GM12891 (cell line): ENCODE results near the gene CCDC50.

Source experiments
- DNase-seq: peaks from one replicate; pipeline ENCODE4 v3.0.0; 2011; ENCODE audit warnings: low spot score; ENCODE audit not compliant: insufficient read length
- FAIRE-seq: peaks from 2 replicates; lab custom pipeline; 2011; peaks lifted over from hg19 to GRCh38; lab: Jason Lieb, UNC
- PAX5 ChIP-seq: IDR thresholded peaks from 2 replicates; pipeline ENCODE4 v1.6.1; 2011; ENCODE audit warnings: low read length, moderate library complexity, mild to moderate bottlenecking; ENCODE audit not compliant: insufficient read depth, severe bottlenecking
- POLR2A ChIP-seq: IDR thresholded peaks from 2 replicates; pipeline ENCODE4 v1.6.1; 2011; ENCODE audit warnings: low read depth, low read length, control low read depth
- POLR2AphosphoS5 ChIP-seq: IDR thresholded peaks from 2 replicates; pipeline ENCODE4 v1.6.1; 2011; ENCODE audit warnings: low read depth, low read length, control low read depth
- POU2F2 ChIP-seq: IDR thresholded peaks from 2 replicates; pipeline ENCODE4 v1.6.1; 2011; ENCODE audit warnings: low read depth, mild to moderate bottlenecking, control low read depth, low read length, moderate library complexity
- SPI1 ChIP-seq: IDR thresholded peaks from 2 replicates; pipeline ENCODE4 v1.6.1; 2011; ENCODE audit warnings: low read depth, low read length, control low read depth
- TAF1 ChIP-seq: IDR thresholded peaks from 2 replicates; pipeline ENCODE4 v1.6.1; 2011; ENCODE audit warnings: low read depth, low read length, control low read depth

CCDC50 gene

DNA sequence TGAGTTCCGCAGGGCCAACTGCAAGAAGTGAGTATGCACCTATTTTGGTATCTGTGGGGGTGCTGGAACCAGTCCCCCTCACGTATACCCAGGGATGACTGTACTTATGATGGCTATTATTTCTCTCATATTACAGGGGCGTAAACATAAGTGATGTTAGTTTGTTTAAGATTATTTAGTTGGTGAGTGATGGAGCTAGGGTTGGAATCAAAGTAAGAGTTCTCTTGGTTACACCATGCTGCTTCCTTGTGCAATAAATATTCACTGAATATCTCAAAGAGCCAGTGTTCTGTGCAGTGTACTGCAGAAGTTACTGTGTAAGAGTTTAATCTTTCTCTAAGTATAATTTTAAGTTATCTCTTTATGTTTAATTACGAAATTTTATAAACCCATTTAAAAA is 13.9 kb downstream of the CCDC50 start:
- no peak for TF ChIP-seq POLR2AphosphoS5
- no peak for TF ChIP-seq POU2F2
- TF ChIP-seq POLR2A, result no peak
- no peak for TF ChIP-seq PAX5
- no peak for TF ChIP-seq SPI1
- no peak for TF ChIP-seq TAF1
- no peak for FAIRE-seq
- DNase-seq, result no peak

DNA sequence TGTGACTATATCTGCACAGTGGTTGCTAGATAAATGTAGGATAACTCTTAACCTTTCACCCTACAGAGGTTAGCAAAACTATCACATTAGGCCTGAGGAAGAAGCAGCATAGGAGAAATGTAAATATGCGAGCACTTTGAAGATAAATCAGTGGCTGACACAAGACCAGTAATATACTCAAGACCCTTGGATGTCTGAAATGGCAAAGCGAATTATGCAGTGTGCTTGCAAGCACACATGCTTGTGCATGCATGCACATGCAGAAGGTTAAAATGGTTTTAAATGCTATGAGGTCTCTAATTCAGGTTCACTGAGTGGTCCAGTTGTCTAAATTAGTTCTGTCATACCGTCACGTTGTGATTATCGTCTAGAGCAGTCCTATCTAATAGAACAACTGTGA is 14.7 kb downstream of the CCDC50 start:
- FAIRE-seq (peak; percentile 20), DNase-seq (no peak)
- TF ChIP-seq POU2F2 (no peak), TAF1 (no peak), POLR2AphosphoS5 (no peak), PAX5 (no peak), POLR2A (no peak)

DNA sequence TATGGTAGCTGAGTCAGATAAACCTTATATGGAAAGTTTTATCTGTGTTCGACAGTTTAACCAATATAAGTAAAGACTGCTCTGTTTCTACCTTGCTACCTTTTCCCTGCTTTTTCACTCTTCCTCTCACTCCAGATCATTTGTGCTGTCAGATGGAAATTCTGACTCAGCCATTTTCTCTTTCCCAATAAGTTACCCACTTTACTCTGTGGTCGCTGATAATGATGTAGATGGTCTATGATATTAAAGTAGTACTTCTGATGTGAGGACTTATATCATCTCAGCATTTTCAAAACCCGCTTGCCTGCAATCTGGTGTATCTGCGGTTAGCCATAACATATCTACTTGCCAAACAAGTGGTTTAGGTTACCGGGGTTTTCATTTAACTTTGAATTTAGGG is 16.1 kb downstream of the CCDC50 start:
- FAIRE-seq (no peak), DNase-seq (no peak)
- TF ChIP-seq POLR2AphosphoS5 (no peak), PAX5 (no peak), POLR2A (no peak), TAF1 (no peak), SPI1 (no peak), POU2F2 (no peak)

DNA sequence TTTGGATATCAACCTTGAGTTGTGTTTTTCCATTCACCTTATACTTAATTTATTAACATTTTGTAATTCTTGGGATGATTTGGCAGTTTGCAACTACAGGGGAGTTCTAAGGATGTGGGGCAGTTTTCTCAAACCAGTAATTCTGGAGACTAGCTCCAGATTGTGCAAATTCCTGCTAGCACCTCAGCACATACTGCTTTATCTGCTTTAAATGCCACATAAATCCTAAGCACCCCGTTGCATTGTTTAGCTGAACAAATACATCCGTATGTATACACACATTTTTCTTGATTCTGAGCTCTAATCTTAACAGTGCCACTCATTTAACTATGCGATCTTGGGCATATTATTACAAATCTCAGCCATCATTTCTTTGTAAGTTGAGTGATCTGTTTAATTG is 18.0 kb downstream of the CCDC50 start:
- DNase-seq, result no peak
- TF ChIP-seq PAX5, result no peak
- no peak for TF ChIP-seq TAF1
- TF ChIP-seq SPI1, result no peak
- no peak for TF ChIP-seq POLR2A
- TF ChIP-seq POLR2AphosphoS5, result no peak

DNA sequence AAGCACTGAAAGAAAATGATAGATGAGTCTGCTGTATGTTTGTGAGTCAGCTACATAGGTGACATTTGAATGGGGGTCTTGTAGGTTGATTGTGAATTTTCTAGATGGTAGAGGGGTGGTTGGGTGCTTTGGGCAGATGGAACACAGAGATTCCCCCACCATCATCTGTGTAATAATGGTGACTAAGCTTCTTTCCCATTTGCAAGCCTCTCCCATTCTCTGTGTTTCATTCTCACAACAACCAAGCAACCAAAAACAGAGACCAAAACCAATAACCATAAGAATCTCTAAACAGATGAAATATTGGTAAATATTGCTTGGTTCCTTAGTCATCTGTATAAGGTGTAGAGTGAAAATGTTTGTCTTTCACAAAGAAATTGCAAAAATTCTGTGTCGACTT is 18.9 kb downstream of the CCDC50 start:
- DNase-seq (no peak), FAIRE-seq (no peak)

More for the DNA sequence above, 18.0 kb downstream of the CCDC50 start:
- no peak for FAIRE-seq

DNA sequence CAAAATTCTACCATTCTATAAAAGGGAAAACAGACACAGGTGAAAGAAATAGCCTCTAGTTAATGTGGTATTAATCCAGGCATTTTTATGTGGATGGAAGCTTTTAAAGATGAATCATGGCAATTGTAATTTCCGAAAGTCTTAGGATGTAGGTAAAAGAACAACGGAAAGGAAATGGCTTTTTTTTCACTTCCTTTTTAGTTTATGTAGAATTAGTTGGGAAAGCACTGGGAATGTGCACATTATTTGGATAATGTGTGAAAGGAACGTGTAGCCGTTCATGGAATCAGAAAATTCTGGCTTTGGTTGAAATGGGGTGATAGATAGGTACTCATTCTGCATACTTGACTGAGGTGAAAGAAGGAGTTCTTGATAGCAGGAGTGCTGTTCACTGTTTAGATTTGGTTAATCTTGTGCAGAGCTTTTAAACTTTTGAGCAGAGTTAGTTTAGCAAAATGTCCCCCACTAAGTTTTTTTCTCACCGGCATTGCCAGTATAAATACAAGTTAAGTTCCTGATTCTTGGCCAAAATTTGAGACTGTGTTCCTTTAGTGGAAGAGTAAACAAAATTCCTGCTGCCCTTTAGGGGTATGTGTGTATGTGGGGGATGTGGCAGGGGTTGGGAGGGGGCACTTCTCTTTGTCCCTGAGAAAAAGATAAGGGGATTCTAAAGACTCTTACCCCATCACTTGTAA is 21.3 kb downstream of the CCDC50 start:
- DNase-seq, result no peak
- TF ChIP-seq SPI1 (no peak), POLR2AphosphoS5 (no peak), POU2F2 (no peak), POLR2A (no peak), TAF1 (no peak)
- peak; percentile 9 for FAIRE-seq

More for the DNA sequence above, 18.9 kb downstream of the CCDC50 start:
- no peak for TF ChIP-seq POLR2AphosphoS5
- no peak for TF ChIP-seq POLR2A
- TF ChIP-seq TAF1, result no peak
- no peak for TF ChIP-seq SPI1
- TF ChIP-seq PAX5, result no peak
- no peak for TF ChIP-seq POU2F2

DNA sequence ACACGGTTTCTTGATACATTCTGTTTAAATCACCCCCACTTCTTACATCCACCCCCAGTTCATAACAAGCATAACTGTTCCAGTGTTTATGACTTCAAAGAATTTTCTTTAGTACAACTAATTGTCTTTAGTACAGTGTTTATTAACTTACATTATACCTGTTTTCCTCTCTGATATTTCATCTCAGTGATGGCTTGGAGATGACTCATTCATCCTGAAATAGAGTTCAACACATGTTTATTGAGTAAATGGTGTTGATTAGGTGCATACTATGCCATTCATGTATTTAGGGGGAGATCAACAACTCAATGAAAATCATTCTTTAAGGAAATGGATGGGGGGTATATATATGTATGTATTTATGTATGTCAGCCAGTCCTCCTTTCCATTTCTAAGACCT is 22.8 kb downstream of the CCDC50 start:
- TF ChIP-seq POLR2AphosphoS5 (no peak), POLR2A (no peak), SPI1 (no peak), POU2F2 (no peak), TAF1 (no peak), PAX5 (no peak)
- no peak for DNase-seq
- FAIRE-seq, result no peak

DNA sequence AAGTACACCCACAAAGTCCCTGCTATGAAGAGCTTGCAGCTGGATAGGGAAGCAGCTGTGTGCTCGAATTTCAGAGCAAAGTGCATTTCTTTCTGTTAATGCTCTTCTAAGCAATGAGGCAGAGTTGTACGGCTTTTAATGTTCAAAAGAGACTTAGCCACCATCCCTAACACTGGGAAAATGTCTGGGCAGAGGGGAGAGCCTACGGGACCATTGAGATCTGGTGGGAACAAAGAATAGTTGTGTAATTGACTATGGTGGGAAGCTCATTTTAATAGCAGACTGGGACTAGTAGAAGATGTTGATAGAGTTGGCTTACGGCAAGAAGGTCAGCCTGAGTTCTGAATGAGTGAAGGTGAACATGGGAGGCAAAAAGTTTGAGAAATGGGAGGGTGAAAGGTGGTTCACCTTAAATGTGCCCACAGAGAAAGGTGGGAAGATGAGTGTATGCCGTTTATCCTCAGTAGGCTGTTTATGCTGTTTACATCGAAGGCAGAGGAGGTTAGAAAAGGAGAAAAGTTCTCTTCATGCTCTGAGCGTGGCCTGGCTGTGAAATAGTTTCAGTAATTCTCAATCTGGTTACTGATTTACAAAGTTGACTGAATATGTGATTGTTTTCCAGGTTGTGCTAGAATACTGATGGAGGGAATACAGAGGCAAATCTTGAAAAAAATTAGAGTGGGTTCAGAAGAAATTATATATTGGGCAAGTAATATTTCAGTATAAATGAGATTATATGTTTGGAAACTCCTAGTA is 24.0 kb downstream of the CCDC50 start:
- peak; percentile 85 for FAIRE-seq
- DNase-seq, result no peak
- no peak for TF ChIP-seq POU2F2
- no peak for TF ChIP-seq TAF1
- TF ChIP-seq POLR2AphosphoS5, result no peak
- TF ChIP-seq PAX5, result no peak
- TF ChIP-seq SPI1, result no peak
- no peak for TF ChIP-seq POLR2A

DNA sequence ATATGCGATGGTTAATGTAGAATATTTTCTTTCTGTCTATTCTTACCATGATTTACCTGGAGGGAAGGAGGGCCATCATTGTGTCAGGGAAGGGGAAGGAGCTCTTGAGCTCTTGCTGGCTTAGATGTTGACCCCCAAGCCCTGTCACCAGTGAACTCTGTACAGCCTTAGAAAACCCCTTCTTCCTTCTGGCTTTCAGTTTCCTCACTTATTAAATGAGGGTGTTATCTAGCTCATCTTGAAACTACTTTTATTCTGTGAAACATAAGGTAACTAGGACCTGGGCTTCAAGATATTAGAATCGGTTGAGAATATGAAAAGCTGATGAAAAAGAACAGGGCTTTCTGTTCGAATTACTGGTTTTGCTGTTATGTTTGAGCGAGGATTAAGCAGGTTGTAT is 26.2 kb downstream of the CCDC50 start:
- TF ChIP-seq POLR2AphosphoS5, result no peak
- no peak for TF ChIP-seq POLR2A
- TF ChIP-seq PAX5, result no peak
- TF ChIP-seq SPI1, result no peak
- TF ChIP-seq POU2F2, result no peak
- TF ChIP-seq TAF1, result no peak
- DNase-seq (no peak), FAIRE-seq (peak; percentile 70)
